ENCODE data around the gene RGS11.

DNA sequence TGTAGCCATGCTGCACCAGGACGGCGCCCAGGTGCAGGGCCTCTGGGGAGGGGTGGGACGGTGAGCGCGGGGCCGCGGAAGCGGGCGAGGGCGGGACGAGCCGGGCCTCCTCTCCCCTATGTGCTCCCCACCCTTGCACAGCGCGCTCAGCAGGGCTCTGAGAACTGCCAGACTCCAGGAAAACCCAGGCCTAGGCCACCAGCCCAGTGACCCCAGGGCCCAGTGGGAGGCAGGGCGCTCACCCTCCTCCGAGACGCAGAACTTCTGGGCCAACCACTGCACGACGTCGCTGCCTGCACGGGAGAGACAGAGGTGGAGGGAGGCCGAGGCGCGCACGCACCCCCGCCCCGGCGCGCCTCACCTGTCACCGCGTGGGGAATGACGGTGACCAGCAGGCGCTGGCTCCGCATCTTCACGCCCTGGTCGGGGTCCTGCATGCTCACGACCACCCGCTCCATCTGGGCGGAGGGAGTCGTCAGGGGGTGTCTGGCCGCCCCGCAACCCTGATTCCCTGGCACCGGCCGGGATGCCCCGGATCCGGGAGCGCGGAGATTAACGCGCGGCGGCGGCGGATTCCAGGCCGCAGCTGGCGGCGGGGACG is 603 bp downstream of the RGS11 start:
- TF ChIP-seq, protein P1, sequence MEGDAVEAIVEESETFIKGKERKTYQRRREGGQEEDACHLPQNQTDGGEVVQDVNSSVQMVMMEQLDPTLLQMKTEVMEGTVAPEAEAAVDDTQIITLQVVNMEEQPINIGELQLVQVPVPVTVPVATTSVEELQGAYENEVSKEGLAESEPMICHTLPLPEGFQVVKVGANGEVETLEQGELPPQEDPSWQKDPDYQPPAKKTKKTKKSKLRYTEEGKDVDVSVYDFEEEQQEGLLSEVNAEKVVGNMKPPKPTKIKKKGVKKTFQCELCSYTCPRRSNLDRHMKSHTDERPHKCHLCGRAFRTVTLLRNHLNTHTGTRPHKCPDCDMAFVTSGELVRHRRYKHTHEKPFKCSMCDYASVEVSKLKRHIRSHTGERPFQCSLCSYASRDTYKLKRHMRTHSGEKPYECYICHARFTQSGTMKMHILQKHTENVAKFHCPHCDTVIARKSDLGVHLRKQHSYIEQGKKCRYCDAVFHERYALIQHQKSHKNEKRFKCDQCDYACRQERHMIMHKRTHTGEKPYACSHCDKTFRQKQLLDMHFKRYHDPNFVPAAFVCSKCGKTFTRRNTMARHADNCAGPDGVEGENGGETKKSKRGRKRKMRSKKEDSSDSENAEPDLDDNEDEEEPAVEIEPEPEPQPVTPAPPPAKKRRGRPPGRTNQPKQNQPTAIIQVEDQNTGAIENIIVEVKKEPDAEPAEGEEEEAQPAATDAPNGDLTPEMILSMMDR (conservative IDR thresholded peaks at IDR 0.05 in 1 of 2, IDR thresholded peaks at IDR 0.05 in 1 of 2; ENCODE audit: extremely low read depth in 1 of 2, insufficient read depth in 1 of 2, low read depth in 1 of 2, low read length in 2 of 2), result no peak
- TF ChIP-seq EZH2 (IDR thresholded peaks at IDR 0.05; ENCODE audit: borderline replicate concordance, low read length), result no peak
